NK-92 (cell line): ENCODE data around the gene SHLD2.
"Not testable (repeated sequence)": the region's sequence is repeated elsewhere in the genome, so short reads cannot be mapped to it uniquely, and the experiment has no call there.

Experiments used
- DNase-seq: peaks from one replicate; lab custom pipeline; 2025; ENCODE audit not compliant: unreplicated experiment; lab: John Stamatoyannopoulos, UW

SHLD2 gene

GRCh38 chr10:87094373-87095235, at the start of gene SHLD2, which contains the start of gene GLUD1:
SHLD2 (plus strand) TSS chr10:87095206; CDS start chr10:87151355, 56,149 bp downstream.
GLUD1 (minus strand) TSS chr10:87094843; CDS start chr10:87094769, 74 bp downstream.
- peak; percentile 58 for DNase-seq

- no peak for DNase-seq
Measured at GRCh38 chr10:87045434-87045938, 49.5 kb upstream of the SHLD2 start.

- no peak for DNase-seq
Measured at GRCh38 chr10:87053111-87053510, 41.9 kb upstream of the SHLD2 start.

GRCh38 chr10:87053577-87054181, 41.3 kb upstream of the SHLD2 start:
- no peak for DNase-seq

- DNase-seq: no peak
Measured at GRCh38 chr10:87054373-87055295, 40.4 kb upstream of the SHLD2 start.

- DNase-seq: no peak
Measured at GRCh38 chr10:87058171-87058570, 36.8 kb upstream of the SHLD2 start.

GRCh38 chr10:87059401-87059800, 35.6 kb upstream of the SHLD2 start:
- DNase-seq: no peak

GRCh38 chr10:87060280-87060928, 34.6 kb upstream of the SHLD2 start:
- no peak for DNase-seq

GRCh38 chr10:87064651-87065050, 30.4 kb upstream of the SHLD2 start:
- DNase-seq: no peak

GRCh38 chr10:87066178-87066577, 28.8 kb upstream of the SHLD2 start:
- DNase-seq: no peak

GRCh38 chr10:87066865-87067264, 28.1 kb upstream of the SHLD2 start:
- DNase-seq: no peak

- DNase-seq: no peak
Measured at GRCh38 chr10:87068281-87068680, 26.7 kb upstream of the SHLD2 start.

- no peak for DNase-seq
Measured at GRCh38 chr10:87072449-87072848, 22.6 kb upstream of the SHLD2 start.

- DNase-seq: not testable (repeated sequence)
Measured at GRCh38 chr10:87076421-87076820, 18.6 kb upstream of the SHLD2 start.

GRCh38 chr10:87079106-87079836, 15.7 kb upstream of the SHLD2 start:
- no peak for DNase-seq

GRCh38 chr10:87080621-87081020, 14.4 kb upstream of the SHLD2 start:
- DNase-seq: not testable (repeated sequence)

- DNase-seq: not testable (repeated sequence)
Measured at GRCh38 chr10:87081574-87081973, 13.4 kb upstream of the SHLD2 start.

GRCh38 chr10:87082219-87082618, 12.8 kb upstream of the SHLD2 start:
- not testable (repeated sequence) for DNase-seq

- not testable (repeated sequence) for DNase-seq
Measured at GRCh38 chr10:87083576-87084290, 11.3 kb upstream of the SHLD2 start.
